ENCODE data around the gene GNAL.

- TF ChIP-seq CTCF (IDR thresholded peaks at IDR 0.05) (no peak), POLR2AphosphoS5 (IDR thresholded peaks at IDR 0.05) (no peak)
Measured at GRCh38 chr18:11751341-11752115, 62.5 kb downstream of the GNAL start.
